Inflammatory macrophage (primary cell): ENCODE results near the gene TMC1.
"Not testable (repeated sequence)": the region's sequence is repeated elsewhere in the genome, so short reads cannot be mapped to it uniquely, and the experiment has no call there.

Experiments
- DNase-seq, 2 donors: peaks; one replicate each; pipeline ENCODE4 v3.0.0-alpha.2; 2020 to 2022

Gene TMC1

DNA sequence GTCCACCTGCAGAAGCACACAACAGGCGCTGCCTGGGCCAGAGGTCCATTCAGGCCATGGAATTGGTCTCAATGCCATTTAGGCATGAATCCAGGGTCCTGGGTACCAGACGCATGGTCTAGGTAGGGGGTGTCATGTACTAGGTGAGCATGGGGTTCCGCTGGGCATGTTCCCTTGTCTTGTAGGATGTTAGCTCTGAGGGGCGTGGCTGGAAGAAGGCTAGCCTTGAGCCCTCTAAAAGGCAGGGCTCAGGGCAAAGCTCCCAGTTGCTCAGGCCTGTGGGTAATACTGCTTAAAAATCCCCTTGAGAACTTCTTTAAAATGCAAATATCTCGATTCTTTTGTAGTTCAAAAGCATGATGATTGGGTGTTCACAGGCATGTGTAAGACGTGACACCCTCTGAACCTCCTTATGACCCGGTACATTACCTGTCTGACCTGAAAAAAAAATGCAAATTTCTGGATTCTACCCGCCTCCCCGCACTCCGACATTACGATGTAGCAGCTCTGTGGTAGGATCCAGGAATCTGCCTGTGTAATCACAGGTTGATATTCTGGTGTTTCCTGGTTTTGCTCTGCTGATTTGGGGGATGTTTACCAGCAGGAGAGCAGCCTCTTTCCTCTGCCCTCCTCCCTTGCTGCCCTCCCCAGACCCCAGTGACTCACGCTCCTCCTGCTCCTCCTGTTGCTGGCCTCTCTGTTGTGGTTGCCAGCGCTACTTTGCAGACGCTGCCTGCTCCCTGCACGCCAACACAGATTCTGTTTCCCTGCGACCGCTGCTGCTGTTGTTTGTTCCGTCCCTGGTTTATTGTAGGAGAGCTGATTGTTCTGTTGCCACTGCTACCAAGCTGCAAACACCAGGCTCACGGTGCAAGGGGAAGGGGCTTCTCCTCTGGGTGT is 5.7 kb downstream of the TMC1 start:
- DNase-seq: peak; percentile 76 to 90

DNA sequence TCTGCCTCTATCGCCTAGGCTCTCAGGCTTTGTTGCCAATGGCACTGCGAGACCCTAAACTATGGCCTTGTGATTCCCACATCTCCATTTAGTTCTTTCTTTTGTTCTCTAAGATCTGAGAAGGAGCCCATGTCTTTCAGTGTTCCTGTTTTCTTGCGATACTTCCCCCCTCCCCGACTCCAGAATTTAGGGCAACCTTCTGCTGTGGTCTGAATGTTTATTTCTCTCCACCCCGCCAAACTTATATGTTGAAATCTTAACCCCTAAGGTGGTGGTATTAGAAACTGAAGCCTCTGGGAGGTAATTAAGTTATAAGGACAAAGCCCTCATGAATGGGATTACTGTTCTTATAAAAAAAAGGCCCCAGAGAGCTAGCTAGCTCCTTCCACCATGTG is 6.4 kb downstream of the TMC1 start:
- peak in 1 of 2 donors; percentile 47 for DNase-seq

DNA sequence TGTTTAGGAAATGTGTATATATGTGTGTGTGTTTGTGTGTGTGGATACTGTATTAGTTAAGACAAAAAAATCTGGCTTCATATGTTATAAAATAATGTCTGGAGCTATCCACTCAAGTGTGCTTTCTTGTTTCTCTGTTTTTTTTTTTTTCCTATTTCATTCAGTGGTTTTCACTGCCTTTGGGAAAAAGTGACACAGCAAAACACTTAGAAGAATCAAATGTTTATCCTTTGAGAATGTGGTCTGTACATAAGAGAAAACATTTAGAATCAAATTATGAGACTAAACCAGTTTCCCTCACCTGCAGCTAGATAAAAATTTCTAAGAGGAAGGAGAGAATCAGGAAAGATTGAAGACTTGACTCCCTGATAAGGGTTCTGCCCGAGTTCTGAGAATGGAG is 8.1 kb downstream of the TMC1 start:
- no peak for DNase-seq

DNA sequence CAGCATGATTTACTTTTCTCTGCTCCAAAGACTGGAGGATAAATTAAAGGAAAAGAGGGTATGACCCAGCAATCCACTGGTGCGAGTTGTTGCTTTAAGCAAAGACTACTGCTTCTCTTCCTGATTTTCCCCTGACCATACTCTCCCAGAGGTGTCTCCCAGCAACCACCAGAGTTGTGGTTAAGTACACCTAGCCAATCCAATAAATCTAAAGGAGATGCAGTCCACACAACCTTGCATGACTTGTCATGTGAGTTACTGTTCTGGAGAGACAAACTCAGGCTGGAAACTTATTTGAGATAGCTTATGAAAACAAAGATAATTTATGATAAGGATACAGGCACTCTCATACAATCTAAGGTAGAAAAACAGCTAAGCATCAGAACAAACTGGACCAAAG is 11.9 kb downstream of the TMC1 start:
- no peak for DNase-seq

GRCh38 chr9:72534931-72535330 is 13.5 kb downstream of the TMC1 start:
- no peak for DNase-seq

DNA sequence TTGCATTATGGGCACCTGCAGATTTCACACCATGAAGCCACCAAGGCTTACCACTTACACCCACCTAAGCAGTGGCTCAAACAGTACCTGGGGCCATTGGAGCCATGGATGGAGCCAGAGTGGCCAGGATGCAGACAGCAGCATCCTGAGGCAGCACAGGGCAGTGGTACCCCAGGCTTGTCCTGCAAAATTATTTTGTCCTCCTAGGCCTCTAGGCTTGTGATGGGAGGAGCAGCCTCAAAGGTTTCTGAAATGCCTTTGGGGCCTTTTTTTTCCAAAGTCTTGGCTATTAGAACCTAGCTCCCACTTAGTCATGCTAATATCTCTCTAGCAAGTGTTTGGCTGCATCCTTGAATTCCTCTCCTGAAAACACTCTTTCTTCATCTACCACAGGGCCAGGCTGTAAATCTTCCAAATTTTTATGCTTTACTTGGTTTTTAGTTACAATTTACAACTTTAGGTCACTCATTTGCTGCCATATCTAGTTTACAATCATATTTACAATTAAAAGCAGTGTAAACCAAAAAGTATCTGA is 15.7 kb downstream of the TMC1 start:
- DNase-seq: no peak

DNA sequence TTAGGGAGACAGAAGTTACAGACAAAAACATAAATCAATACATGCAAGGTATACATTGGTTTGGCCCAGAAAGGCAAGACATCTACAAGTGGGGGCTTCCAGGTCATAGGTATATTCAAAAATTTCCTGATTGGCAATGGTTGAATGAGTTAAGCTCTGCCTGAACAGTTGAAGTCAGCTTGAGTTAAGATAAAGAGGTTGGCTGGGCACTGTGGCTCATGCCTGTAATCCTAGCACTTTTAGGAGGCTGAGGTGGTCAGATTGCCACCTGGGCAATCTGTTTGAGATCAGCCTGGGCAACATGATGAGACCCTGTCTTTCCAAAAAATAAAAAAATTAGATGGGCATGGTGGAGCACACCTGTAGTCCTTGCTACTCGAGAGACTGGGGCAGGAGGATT is 16.3 kb downstream of the TMC1 start:
- no peak for DNase-seq

GRCh38 chr9:72538921-72539702 is 17.7 kb downstream of the TMC1 start:
- DNase-seq: no peak

GRCh38 chr9:72539824-72540347 is 18.5 kb downstream of the TMC1 start:
- peak in 1 of 2 donors; percentile 24 for DNase-seq

- DNase-seq: peak; percentile 66 to 81
Measured at GRCh38 chr9:72540348-72540873, 19.0 kb downstream of the TMC1 start.

DNA sequence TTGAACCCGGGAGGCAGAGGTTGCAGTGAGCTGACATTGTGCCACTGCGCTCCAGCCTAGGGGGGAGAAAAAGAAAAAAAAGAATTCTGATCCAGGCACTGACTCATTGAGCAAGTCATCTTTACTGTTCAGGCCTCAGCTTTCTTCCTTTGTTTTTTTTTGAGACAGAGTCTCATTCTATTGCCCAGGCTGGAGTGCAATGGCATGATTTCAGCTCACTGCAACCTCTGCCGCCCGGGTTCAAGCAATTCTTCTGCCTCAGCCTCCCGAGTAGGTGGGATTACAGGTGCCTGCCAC is 21.1 kb downstream of the TMC1 start:
- DNase-seq: not testable (repeated sequence)

DNA sequence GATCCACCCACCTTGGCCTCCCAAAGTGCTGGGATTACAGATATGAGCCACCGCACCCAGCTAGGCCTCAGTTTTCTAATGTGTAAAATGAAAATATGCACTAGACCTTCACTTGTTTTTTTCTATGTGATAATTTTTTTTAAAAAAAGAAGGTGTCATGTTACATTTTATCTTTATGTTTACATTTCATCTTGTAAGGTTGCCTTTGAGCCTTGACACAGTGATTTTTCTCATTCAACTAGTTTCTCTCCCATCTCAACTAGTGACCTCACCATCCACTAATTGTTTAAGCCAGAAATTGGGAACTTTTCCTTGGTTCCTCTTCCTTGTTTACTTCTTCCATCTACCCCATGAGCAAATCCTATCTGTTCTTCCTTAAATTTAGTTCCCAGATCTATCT is 21.5 kb downstream of the TMC1 start:
- no peak for DNase-seq

- no peak for DNase-seq
Measured at GRCh38 chr9:72551306-72551705, 29.9 kb downstream of the TMC1 start.

DNA sequence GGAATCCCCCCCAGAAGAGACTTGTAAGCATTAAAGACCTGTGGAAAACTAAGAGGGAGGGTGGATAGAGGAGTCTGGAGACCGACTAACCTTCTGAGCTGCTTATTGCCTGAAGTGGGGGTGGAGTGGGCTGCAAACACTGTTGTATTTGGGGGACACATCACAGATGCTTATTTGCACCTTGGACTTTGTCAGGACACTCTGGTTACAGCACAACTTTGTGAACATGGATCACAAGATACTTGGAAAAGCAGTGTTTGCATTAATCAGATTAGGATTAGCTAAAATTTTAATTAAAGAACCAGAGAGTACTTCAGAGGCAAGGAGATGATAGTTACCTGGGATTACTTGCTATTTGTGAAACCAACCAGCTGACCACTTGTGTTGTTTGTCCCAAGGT is 30.9 kb downstream of the TMC1 start:
- no peak for DNase-seq

- DNase-seq: no peak
Measured at GRCh38 chr9:72554221-72554641, 32.8 kb downstream of the TMC1 start.

DNA sequence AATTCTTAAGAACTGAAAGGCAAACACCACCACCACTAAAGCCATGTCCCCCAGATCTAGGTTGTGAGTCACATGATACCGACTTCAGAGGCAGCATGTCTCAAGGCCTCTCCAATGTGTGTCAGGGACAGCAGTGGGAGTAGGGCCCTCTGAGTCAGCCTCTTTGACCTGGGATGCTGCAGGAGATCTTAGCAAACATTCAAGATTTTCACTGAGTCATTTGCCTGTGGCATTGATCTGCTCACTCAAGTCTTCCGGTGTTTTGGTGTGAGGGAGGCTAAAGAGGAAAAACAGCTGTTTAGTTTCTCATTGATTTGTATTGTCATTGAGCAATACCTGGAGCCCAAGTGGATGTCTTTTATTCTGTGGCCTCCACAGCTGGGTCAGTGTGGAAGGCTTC is 36.1 kb downstream of the TMC1 start:
- peak; percentile 83 to 91 for DNase-seq

- no peak for DNase-seq
Measured at GRCh38 chr9:72560086-72560485, 38.7 kb downstream of the TMC1 start.

DNA sequence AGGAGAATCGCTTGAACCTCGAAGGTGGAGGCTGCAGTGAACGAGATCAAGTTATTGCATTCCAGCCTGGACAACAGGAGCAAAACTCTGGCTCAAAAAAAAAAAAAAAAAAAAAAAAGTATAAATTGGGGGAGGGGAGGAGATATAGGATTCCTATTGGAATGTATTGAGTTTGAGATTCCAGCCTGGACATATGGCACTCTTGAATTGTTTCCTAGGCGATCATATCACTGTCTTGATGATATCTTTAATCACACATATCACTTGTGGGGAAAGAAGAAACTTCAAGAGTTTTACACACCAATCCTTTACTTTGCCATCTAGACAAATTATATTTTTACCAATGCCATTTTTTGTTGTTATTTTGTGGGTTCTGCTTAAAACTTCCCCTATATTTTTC is 42.4 kb downstream of the TMC1 start:
- DNase-seq: no peak

- peak; percentile 39 to 42 for DNase-seq
Measured at GRCh38 chr9:72564479-72565281, 43.3 kb downstream of the TMC1 start.

GRCh38 chr9:72565535-72565934 is 44.1 kb downstream of the TMC1 start:
- no peak for DNase-seq

DNA sequence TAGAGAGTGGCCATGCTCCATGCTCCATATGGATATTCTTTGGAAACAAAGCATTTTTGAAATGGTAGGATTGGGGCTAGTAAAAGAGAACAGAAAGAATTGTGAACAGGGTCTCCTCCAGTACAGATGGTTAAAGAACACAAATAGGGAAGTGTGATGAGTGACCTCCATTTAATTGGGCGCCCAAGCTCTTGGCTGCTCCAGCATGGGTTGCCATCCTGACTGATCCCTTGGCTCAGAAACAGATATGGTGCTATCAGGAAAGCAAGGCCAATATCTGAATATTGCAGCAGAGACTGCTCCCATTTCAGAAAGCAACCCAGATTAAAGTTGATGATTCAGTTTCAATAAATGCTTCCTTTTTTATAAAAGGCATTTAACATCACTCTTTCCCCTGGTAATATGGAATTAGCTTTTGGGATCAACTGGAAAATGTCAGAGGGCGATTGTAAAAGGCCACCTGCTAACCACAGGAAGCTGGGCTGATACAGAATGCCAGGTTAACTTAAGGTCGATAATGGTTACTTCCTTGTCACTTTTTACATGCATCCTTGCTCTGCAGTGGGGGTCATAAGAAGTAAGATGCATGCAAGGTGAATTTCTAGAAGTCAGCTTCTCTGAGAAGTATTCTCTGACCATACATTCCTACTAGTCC is 52.9 kb downstream of the TMC1 start:
- no peak for DNase-seq

DNA sequence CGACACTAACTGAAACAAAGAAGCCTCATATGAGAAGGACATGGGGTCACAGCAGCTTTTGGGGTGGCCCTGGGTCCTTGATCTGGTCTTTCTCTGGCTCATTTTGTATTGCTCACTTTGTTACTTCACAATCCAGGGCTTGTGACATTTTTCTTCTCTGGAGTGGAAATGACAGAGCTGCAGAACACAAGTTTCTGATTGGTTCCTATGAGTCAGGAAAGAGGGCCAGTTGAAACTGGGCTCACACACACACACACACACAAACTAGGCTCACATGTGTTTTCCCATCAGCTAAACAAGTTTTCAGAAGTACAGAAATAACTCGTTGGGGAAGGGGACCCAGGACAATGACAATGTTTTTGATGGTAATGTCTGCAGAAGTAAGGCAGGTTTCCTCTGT is 54.3 kb downstream of the TMC1 start:
- no peak for DNase-seq
